GM18520 (cell line): ENCODE data around the gene REG3G.

ENCODE experiments used
- ATAC-seq: cut with Tn5 transposase; IDR thresholded peaks from one replicate; pipeline ENCODE4 v1.9.1; 2021; ENCODE audit not compliant: unreplicated experiment

REG3G gene

GRCh38 chr2:79025421-79025820 lies at the start of gene REG3G:
TSS of gene REG3G (plus strand) at chr2:79025702. CDS start at chr2:79026094, 392 bp downstream.
- no peak for ATAC-seq

- peak; percentile 95 for ATAC-seq
These were observed 47.8 kb upstream of the REG3G start for GRCh38 chr2:78977661-78978145.

GRCh38 chr2:78978340-78978739 lies 47.2 kb upstream of the REG3G start:
- no peak for ATAC-seq

GRCh38 chr2:78979380-78980151 lies 45.9 kb upstream of the REG3G start:
- ATAC-seq: no peak

GRCh38 chr2:78980152-78980465 lies 45.4 kb upstream of the REG3G start:
- no peak for ATAC-seq

GRCh38 chr2:78980871-78981270 lies 44.6 kb upstream of the REG3G start:
- no peak for ATAC-seq

- no peak for ATAC-seq
These were observed 42.7 kb upstream of the REG3G start for GRCh38 chr2:78982638-78983330.

GRCh38 chr2:78984386-78984785 lies 41.1 kb upstream of the REG3G start:
- ATAC-seq: no peak

GRCh38 chr2:78985558-78985957 lies 39.9 kb upstream of the REG3G start:
- ATAC-seq: no peak

- ATAC-seq: no peak
These were observed 36.5 kb upstream of the REG3G start for GRCh38 chr2:78989051-78989450.

GRCh38 chr2:78992451-78992806 lies 33.1 kb upstream of the REG3G start:
- no peak for ATAC-seq

GRCh38 chr2:78992807-78993517 lies 32.5 kb upstream of the REG3G start:
- no peak for ATAC-seq

- no peak for ATAC-seq
These were observed 31.9 kb upstream of the REG3G start for GRCh38 chr2:78993518-78994148.

- no peak for ATAC-seq
These were observed 30.7 kb upstream of the REG3G start for GRCh38 chr2:78994789-78995188.

- no peak for ATAC-seq
These were observed 26.1 kb upstream of the REG3G start for GRCh38 chr2:78999406-78999805.

GRCh38 chr2:79000008-79000576 lies 25.4 kb upstream of the REG3G start:
- no peak for ATAC-seq

- no peak for ATAC-seq
These were observed 24.2 kb upstream of the REG3G start for GRCh38 chr2:79001285-79001684.

GRCh38 chr2:79004680-79005079 lies 20.8 kb upstream of the REG3G start:
- ATAC-seq: no peak

GRCh38 chr2:79005216-79005615 lies 20.3 kb upstream of the REG3G start:
- no peak for ATAC-seq

- no peak for ATAC-seq
These were observed 16.1 kb upstream of the REG3G start for GRCh38 chr2:79009388-79009787.

GRCh38 chr2:79011496-79011895 lies 14.0 kb upstream of the REG3G start:
- ATAC-seq: no peak
